ENCODE measurements around the gene PSMA8. TPM values are rescaled to one million over a fixed set of nuclear protein-coding genes. Genes with fewer than 3 reads are reported as not detected.

PSMA8 gene
- polyA plus RNA-seq, 1 of the 3 experiments (the other 2 are of a cell fraction), result not detected

GRCh38 chr18:26205318-26205717 is 71.6 kb downstream of the PSMA8 start:
- TF ChIP-seq ELF1 (IDR thresholded peaks at IDR 0.05) (no peak), GABPA (IDR thresholded peaks at IDR 0.05; ENCODE audit: low read depth) (no peak), RAD21 (IDR thresholded peaks at IDR 0.05; ENCODE audit: low read length) (no peak), CTCF (IDR thresholded peaks at IDR 0.05) (no peak), JUND (IDR thresholded peaks at IDR 0.05) (no peak), MAX (IDR thresholded peaks at IDR 0.05; ENCODE audit: low read depth) (no peak), TEAD4 (IDR thresholded peaks at IDR 0.05; ENCODE audit: borderline replicate concordance, insufficient read depth) (no peak), FOSL2 (IDR thresholded peaks at IDR 0.05; ENCODE audit: borderline replicate concordance, low read depth) (no peak), MEF2A (IDR thresholded peaks at IDR 0.05; ENCODE audit: borderline replicate concordance, low read depth) (no peak), RFX5 (IDR thresholded peaks at IDR 0.05; ENCODE audit: low read length) (no peak), NFIC (IDR thresholded peaks at IDR 0.05; ENCODE audit: borderline replicate concordance) (no peak), RXRA (IDR thresholded peaks at IDR 0.05; ENCODE audit: borderline replicate concordance, low read depth) (no peak), SIN3A (IDR thresholded peaks at IDR 0.05; ENCODE audit: borderline replicate concordance, low read depth, low read length) (no peak), EP300 (IDR thresholded peaks at IDR 0.05; ENCODE audit: borderline replicate concordance in 1 of 2, low read depth in 1 of 2, low read length in 1 of 2) (no peak), USF1 (IDR thresholded peaks at IDR 0.05; ENCODE audit: borderline replicate concordance, low read depth) (no peak), TCF12 (IDR thresholded peaks at IDR 0.05) (no peak), YY1 (IDR thresholded peaks at IDR 0.05; ENCODE audit: low read depth) (no peak), TAF1 (IDR thresholded peaks at IDR 0.05; ENCODE audit: borderline replicate concordance, low read depth, low read length) (no peak), IRF3 (IDR thresholded peaks at IDR 0.05; ENCODE audit: low read depth, low read length) (no peak), REST (IDR thresholded peaks at IDR 0.05; ENCODE audit: low read depth, low read length) (no peak)
- Histone ChIP-seq H3K4me1 (ENCODE audit: control insufficient read depth in 1 of 2, insufficient read depth in 2 of 2, low read depth in 1 of 2, low read length in 1 of 2) (no peaks in the 10 kb centered on the region), H3K36me3 (replicated peaks in 1 of 2; ENCODE audit: control insufficient read depth in 1 of 2, insufficient read depth in 2 of 2, low read length in 1 of 2) (no peaks in the 10 kb centered on the region), H2AFZ (ENCODE audit: low read depth) (no peak overlapping the region), H4K20me1 (ENCODE audit: insufficient read depth) (no peaks in the 10 kb centered on the region), H3K79me2 (ENCODE audit: insufficient read depth) (no peaks in the 10 kb centered on the region), H3K27ac (ENCODE audit: low read depth in 2 of 2, low read length in 1 of 2) (no peak overlapping the region), H3K4me2 (no peak overlapping the region), H3K9me3 (no peaks in the 10 kb centered on the region), H3K4me3 (ENCODE audit: low read depth in 2 of 2, low read length in 1 of 2) (no peak overlapping the region), H3K9ac (no peak overlapping the region), H3F3A (replicated peaks; ENCODE audit: insufficient read depth) (no peaks in the 10 kb centered on the region), H3K9me2 (no peaks in the 10 kb centered on the region), H3K27me3 (ENCODE audit: insufficient read depth) (no peaks in the 10 kb centered on the region)
- CTCF ChIA-PET, result no interaction called here
- 89% methylated on average over 1 of the region's 1 CpG for WGBS (ENCODE audit: low lambda C conversion rate)
- POLR2A ChIA-PET, result no interaction called here
- DNase-seq, result no peak

Measured in SK-N-SH (cell line).